ENCODE data around the gene CMIP. TPM values are rescaled to one million over a fixed set of nuclear protein-coding genes. Genes with fewer than 3 reads are reported as not detected.
"Not testable (repeated sequence)": the region's sequence is repeated elsewhere in the genome, so short reads cannot be mapped to it uniquely, and the experiment has no call there.

Gene CMIP
- total RNA-seq, 1 experiment from 2014 or later = 16.0 TPM

- in situ Hi-C loops (cut with HindIII; ENCODE audit: low pct_unique_long_range_greater_than_20kb, low sequenced_read_pairs) = no loop called here
- DNase-seq (ENCODE audit: low read depth) = no peak
Measured at GRCh38 chr16:81731649-81732048, 287.0 kb downstream of the CMIP start.

GRCh38 chr16:81732699-81733098 is 288.1 kb downstream of the CMIP start:
- in situ Hi-C loops (cut with HindIII; ENCODE audit: low pct_unique_long_range_greater_than_20kb, low sequenced_read_pairs) = no loop called here
- DNase-seq (ENCODE audit: low read depth) = no peak

- DNase-seq (ENCODE audit: low read depth) = no peak
- in situ Hi-C loops (cut with HindIII; ENCODE audit: low pct_unique_long_range_greater_than_20kb, low sequenced_read_pairs) = no loop called here
Measured at GRCh38 chr16:81733295-81733694, 288.7 kb downstream of the CMIP start.

- DNase-seq (ENCODE audit: low read depth) = no peak
- in situ Hi-C loops (cut with HindIII; ENCODE audit: low pct_unique_long_range_greater_than_20kb, low sequenced_read_pairs) = no loop called here
Measured at GRCh38 chr16:81734632-81735434, 290.2 kb downstream of the CMIP start.

GRCh38 chr16:81737885-81738536 is 293.4 kb downstream of the CMIP start:
- DNase-seq (ENCODE audit: low read depth) = peak; percentile 78
- in situ Hi-C loops (cut with HindIII; ENCODE audit: low pct_unique_long_range_greater_than_20kb, low sequenced_read_pairs) = no loop called here

- in situ Hi-C loops (cut with HindIII; ENCODE audit: low pct_unique_long_range_greater_than_20kb, low sequenced_read_pairs) = no loop called here
- DNase-seq (ENCODE audit: low read depth) = no peak
Measured at GRCh38 chr16:81738783-81739496, 294.3 kb downstream of the CMIP start.

GRCh38 chr16:81739503-81739902 is 294.9 kb downstream of the CMIP start:
- no peak for DNase-seq (ENCODE audit: low read depth)
- in situ Hi-C loops (cut with HindIII; ENCODE audit: low pct_unique_long_range_greater_than_20kb, low sequenced_read_pairs) = no loop called here

GRCh38 chr16:81740169-81740568 is 295.6 kb downstream of the CMIP start:
- DNase-seq (ENCODE audit: low read depth) = no peak
- in situ Hi-C loops (cut with HindIII; ENCODE audit: low pct_unique_long_range_greater_than_20kb, low sequenced_read_pairs) = no loop called here

GRCh38 chr16:81741430-81741770 is 296.8 kb downstream of the CMIP start:
- in situ Hi-C loops (cut with HindIII; ENCODE audit: low pct_unique_long_range_greater_than_20kb, low sequenced_read_pairs); DNase-seq (ENCODE audit: low read depth): not testable (repeated sequence)

GRCh38 chr16:81744385-81744784 is 299.8 kb downstream of the CMIP start:
- in situ Hi-C loops (cut with HindIII; ENCODE audit: low pct_unique_long_range_greater_than_20kb, low sequenced_read_pairs) = no loop called here
- DNase-seq (ENCODE audit: low read depth) = no peak

GRCh38 chr16:81744911-81745310 is 300.3 kb downstream of the CMIP start:
- no peak for DNase-seq (ENCODE audit: low read depth)
- in situ Hi-C loops (cut with HindIII; ENCODE audit: low pct_unique_long_range_greater_than_20kb, low sequenced_read_pairs) = no loop called here

- in situ Hi-C loops (cut with HindIII; ENCODE audit: low pct_unique_long_range_greater_than_20kb, low sequenced_read_pairs) = no loop called here
- DNase-seq (ENCODE audit: low read depth) = peak; percentile 63
Measured at GRCh38 chr16:81745704-81746558, 301.3 kb downstream of the CMIP start.

- DNase-seq (ENCODE audit: low read depth) = no peak
- in situ Hi-C loops (cut with HindIII; ENCODE audit: low pct_unique_long_range_greater_than_20kb, low sequenced_read_pairs) = no loop called here
Measured at GRCh38 chr16:81746566-81746965, 302.0 kb downstream of the CMIP start.

GRCh38 chr16:81748476-81749198 is 304.0 kb downstream of the CMIP start:
- in situ Hi-C loops (cut with HindIII; ENCODE audit: low pct_unique_long_range_greater_than_20kb, low sequenced_read_pairs) = no loop called here
- no peak for DNase-seq (ENCODE audit: low read depth)

GRCh38 chr16:81752225-81752875 is 307.7 kb downstream of the CMIP start:
- in situ Hi-C loops (cut with HindIII; ENCODE audit: low pct_unique_long_range_greater_than_20kb, low sequenced_read_pairs) = no loop called here
- DNase-seq (ENCODE audit: low read depth) = no peak

- in situ Hi-C loops (cut with HindIII; ENCODE audit: low pct_unique_long_range_greater_than_20kb, low sequenced_read_pairs) = no loop called here
- no peak for DNase-seq (ENCODE audit: low read depth)
Measured at GRCh38 chr16:81752876-81753227, 308.2 kb downstream of the CMIP start.

- in situ Hi-C loops (cut with HindIII; ENCODE audit: low pct_unique_long_range_greater_than_20kb, low sequenced_read_pairs) = no loop called here
- DNase-seq (ENCODE audit: low read depth) = no peak
Measured at GRCh38 chr16:81754858-81755257, 310.2 kb downstream of the CMIP start.

Measured in Caki2 (cell line).